ENCODE results near the gene STOX2.
A peak's percentile ranks its signal among the peaks of the same experiment; 100 is the strongest.

Gene STOX2

GRCh38 chr4:183985786-183986185, 80.7 kb downstream of the STOX2 start:
- no peak for DNase-seq (ENCODE audit: low read depth in 1 of 2, low spot score in 1 of 2)
- TF ChIP-seq JUND (IDR thresholded peaks at IDR 0.05; ENCODE audit: low read depth) = no peak

GRCh38 chr4:183986291-183986970, 81.3 kb downstream of the STOX2 start:
- in situ Hi-C loops (cut with HindIII; ENCODE audit: low pct_unique_long_range_greater_than_20kb, low sequenced_read_pairs) = no loop called here
- TF ChIP-seq JUND (IDR thresholded peaks at IDR 0.05; ENCODE audit: low read depth) = no peak
- DNase-seq (ENCODE audit: low read depth in 1 of 2, low spot score in 1 of 2) = no peak

More at GRCh38 chr4:183985786-183986185, 80.7 kb downstream of the STOX2 start:
- in situ Hi-C loops (cut with HindIII; ENCODE audit: low pct_unique_long_range_greater_than_20kb, low sequenced_read_pairs) = no loop called here

- in situ Hi-C loops (cut with HindIII; ENCODE audit: low pct_unique_long_range_greater_than_20kb, low sequenced_read_pairs) = no loop called here
- DNase-seq (ENCODE audit: low read depth in 1 of 2, low spot score in 1 of 2) = peak; percentile 16 to 54
- TF ChIP-seq JUND (IDR thresholded peaks at IDR 0.05; ENCODE audit: low read depth) = no peak
Observed at GRCh38 chr4:183986971-183987946, 82.2 kb downstream of the STOX2 start.

DNA sequence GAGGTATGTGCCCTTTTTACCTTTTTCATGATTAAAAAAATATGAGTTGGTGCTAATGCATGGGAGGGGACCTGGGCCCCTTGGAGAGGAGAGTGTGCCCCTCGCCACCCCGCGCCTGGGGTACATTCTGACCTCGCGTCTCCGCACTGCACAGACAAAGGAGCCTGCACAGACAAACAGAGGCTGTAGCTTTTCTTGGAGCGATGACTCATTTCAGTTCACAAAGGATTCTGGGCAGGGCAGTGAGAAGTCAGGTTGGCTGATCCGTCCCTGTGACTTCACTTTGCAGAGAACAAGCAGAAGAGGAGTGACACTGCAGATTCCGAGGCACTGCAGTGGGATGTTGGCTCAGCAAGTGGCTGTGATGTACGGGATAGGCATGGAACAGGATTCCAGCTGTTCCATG, 82.9 kb downstream of the STOX2 start:
- 0 out of 2 replicates have a peak, but pooled peaks have one; percentile 19 for TF ChIP-seq JUND (IDR thresholded peaks at IDR 0.05; ENCODE audit: low read depth)
- in situ Hi-C loops (cut with HindIII; ENCODE audit: low pct_unique_long_range_greater_than_20kb, low sequenced_read_pairs) = no loop called here
- peak; percentile 21 to 78 for DNase-seq (ENCODE audit: low read depth in 1 of 2, low spot score in 1 of 2)

- DNase-seq (ENCODE audit: low read depth in 1 of 2, low spot score in 1 of 2) = no peak
- in situ Hi-C loops (cut with HindIII; ENCODE audit: low pct_unique_long_range_greater_than_20kb, low sequenced_read_pairs) = no loop called here
- TF ChIP-seq JUND (IDR thresholded peaks at IDR 0.05; ENCODE audit: low read depth) = no peak
Observed at GRCh38 chr4:183988874-183989273, 83.8 kb downstream of the STOX2 start.

GRCh38 chr4:183989461-183989860, 84.4 kb downstream of the STOX2 start:
- DNase-seq (ENCODE audit: low read depth in 1 of 2, low spot score in 1 of 2) = no peak
- in situ Hi-C loops (cut with HindIII; ENCODE audit: low pct_unique_long_range_greater_than_20kb, low sequenced_read_pairs) = no loop called here
- no peak for TF ChIP-seq JUND (IDR thresholded peaks at IDR 0.05; ENCODE audit: low read depth)

GRCh38 chr4:183989931-183990330, 84.8 kb downstream of the STOX2 start:
- DNase-seq (ENCODE audit: low read depth in 1 of 2, low spot score in 1 of 2) = no peak
- in situ Hi-C loops (cut with HindIII; ENCODE audit: low pct_unique_long_range_greater_than_20kb, low sequenced_read_pairs) = no loop called here

GRCh38 chr4:183993676-183994075, 88.6 kb downstream of the STOX2 start:
- in situ Hi-C loops (cut with HindIII; ENCODE audit: low pct_unique_long_range_greater_than_20kb, low sequenced_read_pairs) = no loop called here
- TF ChIP-seq JUND (IDR thresholded peaks at IDR 0.05; ENCODE audit: low read depth) = no peak

More at GRCh38 chr4:183989931-183990330, 84.8 kb downstream of the STOX2 start:
- no peak for TF ChIP-seq JUND (IDR thresholded peaks at IDR 0.05; ENCODE audit: low read depth)

DNA sequence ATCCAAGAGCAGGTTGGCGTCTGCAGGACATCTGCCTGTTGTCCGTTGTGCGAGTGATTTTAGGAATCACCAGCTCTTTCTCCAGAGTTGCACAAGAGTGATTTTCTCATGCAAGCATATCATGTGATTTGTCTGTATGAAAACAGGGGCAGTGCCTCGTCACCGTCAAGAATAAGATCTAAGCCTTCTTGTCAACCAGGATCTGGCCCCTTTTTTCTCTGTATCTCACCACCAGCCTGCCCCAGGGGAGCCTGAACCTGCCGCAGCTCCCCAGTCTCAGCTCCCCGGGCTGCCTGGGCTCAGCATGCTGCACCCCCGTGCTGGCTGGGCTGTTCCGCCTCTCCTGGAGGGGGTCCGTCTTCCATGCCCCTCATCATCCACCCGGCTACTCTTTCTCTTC, 90.5 kb downstream of the STOX2 start:
- TF ChIP-seq JUND (IDR thresholded peaks at IDR 0.05; ENCODE audit: low read depth) = no peak
- in situ Hi-C loops (cut with HindIII; ENCODE audit: low pct_unique_long_range_greater_than_20kb, low sequenced_read_pairs) = no loop called here
- no peak for DNase-seq (ENCODE audit: low read depth in 1 of 2, low spot score in 1 of 2)

More at GRCh38 chr4:183993676-183994075, 88.6 kb downstream of the STOX2 start:
- no peak for DNase-seq (ENCODE audit: low read depth in 1 of 2, low spot score in 1 of 2)

DNA sequence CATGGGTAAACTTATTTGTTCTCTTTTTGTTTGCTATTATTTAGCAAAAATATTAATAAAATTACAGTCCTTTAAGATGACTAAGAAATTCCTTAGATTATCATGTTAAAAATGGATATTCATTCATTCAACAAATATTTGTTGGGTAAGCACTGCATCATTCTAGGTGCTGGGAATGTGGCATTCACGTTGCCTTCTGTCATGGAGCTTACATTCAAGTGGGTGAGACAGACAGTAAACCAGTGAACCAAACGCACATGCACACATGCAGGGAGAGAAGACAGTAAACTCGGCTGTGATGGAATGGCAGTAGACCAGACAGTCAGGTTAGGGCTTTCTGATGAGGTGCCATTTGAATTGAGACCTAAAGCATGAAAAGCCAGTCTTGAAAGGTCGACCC, 91.8 kb downstream of the STOX2 start:
- no peak for TF ChIP-seq JUND (IDR thresholded peaks at IDR 0.05; ENCODE audit: low read depth)
- in situ Hi-C loops (cut with HindIII; ENCODE audit: low pct_unique_long_range_greater_than_20kb, low sequenced_read_pairs) = no loop called here
- no peak for DNase-seq (ENCODE audit: low read depth in 1 of 2, low spot score in 1 of 2)

GRCh38 chr4:183999435-183999834, 94.3 kb downstream of the STOX2 start:
- TF ChIP-seq JUND (IDR thresholded peaks at IDR 0.05; ENCODE audit: low read depth) = no peak
- DNase-seq (ENCODE audit: low read depth in 1 of 2, low spot score in 1 of 2) = no peak
- in situ Hi-C loops (cut with HindIII; ENCODE audit: low pct_unique_long_range_greater_than_20kb, low sequenced_read_pairs) = no loop called here

DNA sequence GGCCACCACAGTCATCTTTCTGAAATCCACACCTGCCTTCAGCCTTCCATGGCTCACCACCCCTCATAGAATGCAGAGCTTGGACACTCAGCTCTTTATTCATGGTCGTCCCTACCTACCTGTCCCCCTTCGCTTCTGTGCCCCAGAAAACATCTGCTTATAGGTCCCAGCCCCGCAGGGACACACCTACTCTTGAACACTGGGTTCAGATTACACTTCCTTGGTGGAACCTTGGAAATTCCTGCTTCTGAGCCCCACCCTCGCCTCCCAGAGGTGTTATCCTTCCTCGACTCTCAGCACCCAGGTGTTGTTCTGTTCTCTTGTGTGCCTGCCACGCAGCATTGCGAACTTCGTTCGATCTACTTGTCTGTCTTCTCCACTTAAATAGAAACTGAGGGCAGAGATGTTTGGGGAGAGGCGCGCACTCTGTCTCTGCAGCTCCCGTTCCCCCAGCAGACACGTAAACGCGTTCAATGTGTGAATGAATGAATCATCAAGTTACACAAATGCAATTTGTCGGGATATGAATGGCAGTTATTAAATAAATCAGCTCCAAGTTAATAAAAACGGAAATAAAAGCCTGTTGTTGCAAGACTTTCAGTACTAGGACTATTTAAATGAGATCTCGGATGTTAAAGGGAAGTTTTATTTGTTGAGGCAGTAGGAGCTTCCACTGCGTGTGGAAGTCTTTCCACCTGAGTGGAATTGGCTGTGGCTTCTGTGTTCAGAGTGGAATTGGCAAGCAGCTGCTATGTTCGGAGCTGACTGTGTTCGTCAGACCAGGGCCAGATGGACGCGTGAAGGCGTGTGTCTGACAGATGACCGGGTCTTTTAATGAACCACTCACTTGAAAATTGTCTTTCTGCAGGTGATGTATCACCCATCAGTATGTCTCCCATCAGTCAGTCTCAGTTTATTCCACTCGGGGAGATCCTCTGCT, 95.6 kb downstream of the STOX2 start:
- in situ Hi-C loops (cut with HindIII; ENCODE audit: low pct_unique_long_range_greater_than_20kb, low sequenced_read_pairs) = no loop called here
- no peak for TF ChIP-seq JUND (IDR thresholded peaks at IDR 0.05; ENCODE audit: low read depth)
- no peak for DNase-seq (ENCODE audit: low read depth in 1 of 2, low spot score in 1 of 2)
